ENCODE results near the gene WASHC2A.
"Not testable (repeated sequence)": the region's sequence is repeated elsewhere in the genome, so short reads cannot be mapped to it uniquely, and the experiment has no call there.

Gene WASHC2A

GRCh38 chr10:50159856-50160255, 92.1 kb downstream of the WASHC2A start:
- DNase-seq: not testable (repeated sequence)

- not testable (repeated sequence) for DNase-seq
Observed at GRCh38 chr10:50165038-50165437, 97.3 kb downstream of the WASHC2A start.

DNA sequence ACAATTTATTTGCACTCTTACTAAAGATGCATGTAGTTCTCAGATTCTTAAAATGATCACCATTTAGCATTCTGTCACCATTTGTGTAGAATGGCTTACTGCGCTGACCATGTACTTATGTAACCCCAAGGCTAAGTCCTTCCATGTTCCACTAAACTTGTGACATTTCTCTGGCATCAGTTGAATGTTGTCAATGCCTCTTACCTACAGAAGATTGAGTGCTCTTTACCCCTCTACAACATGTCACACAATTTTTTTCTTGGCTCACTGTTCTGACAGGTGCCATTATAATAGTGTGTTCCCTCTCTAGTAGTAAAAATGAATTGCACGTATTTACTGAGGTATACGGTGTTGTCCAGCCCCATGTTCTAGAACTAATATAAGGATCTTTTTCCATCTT, 100.1 kb downstream of the WASHC2A start:
- DNase-seq: not testable (repeated sequence)

DNA sequence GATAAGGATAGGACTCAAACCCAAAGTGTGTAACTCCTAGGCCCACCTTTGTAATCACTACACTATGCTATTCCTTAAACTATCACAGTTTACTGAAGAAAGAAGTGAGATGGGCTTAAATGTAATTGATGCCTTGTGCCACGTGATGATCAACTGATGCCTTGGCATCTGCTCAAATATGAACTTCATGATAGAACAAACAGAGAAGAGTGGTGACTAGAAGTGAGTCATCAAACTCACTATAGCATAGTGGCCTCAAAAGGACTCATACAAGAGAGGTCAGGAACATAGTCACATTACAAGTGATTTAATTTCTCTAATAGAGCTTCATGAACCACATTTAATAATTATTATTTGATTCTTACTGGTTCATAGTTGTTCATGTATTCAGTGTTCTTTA, 101.8 kb downstream of the WASHC2A start:
- DNase-seq: not testable (repeated sequence)

GRCh38 chr10:50174788-50175525, 107.2 kb downstream of the WASHC2A start:
- peak; percentile 69 for DNase-seq

Data from T1000 (cell line).